Upper lobe of right lung (tissue), 1 donor: ENCODE measurements around the gene IMMP2L. TPM values are rescaled to one million over a fixed set of nuclear protein-coding genes. Genes with fewer than 3 reads are reported as not detected.
"Not testable (repeated sequence)": the region's sequence is repeated elsewhere in the genome, so short reads cannot be mapped to it uniquely, and the experiment has no call there.

Experiments used
- ATAC-seq: fragments of 200-7000 bp; cut with Tn5 transposase; one replicate; pipeline ENCODE4 v1.9.1; 2020; ENCODE audit warnings: mild to moderate bottlenecking, moderate library complexity
- DNase-seq: peaks from one replicate; pipeline ENCODE4 v3.0.0-alpha.2; 2020
- H3K27ac ChIP-seq: fragments of 200-600 bp; one replicate; pipeline ENCODE4 v1.8.0; 2022
- H3K27me3 ChIP-seq: fragments of 200-600 bp; one replicate; pipeline ENCODE4 v1.8.0; 2022; ENCODE audit warnings: mild to moderate bottlenecking
- H3K36me3 ChIP-seq: fragments of 200-600 bp; one replicate; pipeline ENCODE4 v1.8.0; 2022
- H3K4me1 ChIP-seq: fragments of 200-600 bp; one replicate; pipeline ENCODE4 v1.8.0; 2022
- H3K4me3 ChIP-seq: fragments of 200-600 bp; one replicate; pipeline ENCODE4 v1.8.0; 2022; ENCODE audit warnings: mild to moderate bottlenecking
- H3K9me3 ChIP-seq: fragments of 200-600 bp; one replicate; pipeline ENCODE4 v1.8.0; 2022
- CTCF ChIP-seq: fragments of 200-600 bp; IDR thresholded peaks from one replicate; pipeline ENCODE4 v1.8.0; 2022; ENCODE audit warnings: antibody characterized with exemption
- intact Hi-C: fragments of 100-400 bp; cut with DNase I; formaldehyde crosslinking; loops from one replicate; pipeline ENCODE4 v1.11.0; 2022
- total RNA-seq: library from RNA; stranded (reverse); fragmentation: NEBNext Ultra II Directional; extraction: Animal tissue kit (Norgen Biotek cat#: 25700); gene quantifications from one replicate; pipeline ENCODE4 v1.2.1, GENCODE V29; 2021
- donor health status: DM: no; HTN: yes; CAD: no; lungs with severe emphysema.

The IMMP2L gene
- total RNA-seq, 1 donor from 2014 or later = 22.0 TPM

- Histone ChIP-seq H3K9me3 (no peaks in the 10 kb centered on the region), H3K4me1 (no peaks in the 10 kb centered on the region), H3K4me3 (no peak overlapping the region), H3K27me3 (no peaks in the 10 kb centered on the region), H3K36me3 (no peaks in the 10 kb centered on the region), H3K27ac (no peak overlapping the region)
- DNase-seq (no peak), ATAC-seq (no peak)
- no peak for TF ChIP-seq CTCF
- intact Hi-C loops = no loop called here
Measured at GRCh38 chr7:111075498-111075897, 486.8 kb downstream of the IMMP2L start.

GRCh38 chr7:111074748-111075146, 487.5 kb downstream of the IMMP2L start:
- Histone ChIP-seq H3K9me3 (no peaks in the 10 kb centered on the region), H3K4me3 (no peak overlapping the region), H3K27ac (no peak overlapping the region), H3K27me3 (no peaks in the 10 kb centered on the region), H3K4me1 (no peaks in the 10 kb centered on the region), H3K36me3 (no peaks in the 10 kb centered on the region)
- TF ChIP-seq CTCF = no peak
- no peak for ATAC-seq
- intact Hi-C loops = no loop called here
- DNase-seq = no peak

GRCh38 chr7:111074071-111074747, 488.1 kb downstream of the IMMP2L start:
- ATAC-seq = no peak
- no peak for DNase-seq

GRCh38 chr7:111072658-111073057, 489.6 kb downstream of the IMMP2L start:
- H3K27me3 ChIP-seq, ATAC-seq, H3K36me3 ChIP-seq, H3K4me1 ChIP-seq, H3K4me3 ChIP-seq, H3K27ac ChIP-seq, H3K9me3 ChIP-seq, intact Hi-C loops, DNase-seq: not testable (repeated sequence)

More at GRCh38 chr7:111074071-111074747, 488.1 kb downstream of the IMMP2L start:
- H3K4me1 ChIP-seq = no peaks in the 10 kb centered on the region
- no peak overlapping the region for H3K4me3 ChIP-seq
- no peaks in the 10 kb centered on the region for H3K36me3 ChIP-seq
- intact Hi-C loops = no loop called here
- no peaks in the 10 kb centered on the region for H3K27me3 ChIP-seq
- H3K27ac ChIP-seq = no peak overlapping the region
- H3K9me3 ChIP-seq = no peaks in the 10 kb centered on the region
- TF ChIP-seq CTCF = no peak

GRCh38 chr7:111071556-111071955, 490.7 kb downstream of the IMMP2L start:
- ATAC-seq = no peak
- intact Hi-C loops = no loop called here
- no peaks in the 10 kb centered on the region for H3K27me3 ChIP-seq

GRCh38 chr7:111068618-111069017, 493.7 kb downstream of the IMMP2L start:
- no peak for ATAC-seq
- TF ChIP-seq CTCF = no peak
- no peaks in the 10 kb centered on the region for H3K9me3 ChIP-seq
- no peak overlapping the region for H3K4me3 ChIP-seq
- intact Hi-C loops = no loop called here
- H3K4me1 ChIP-seq = no peaks in the 10 kb centered on the region
- no peaks in the 10 kb centered on the region for H3K36me3 ChIP-seq
- no peak overlapping the region for H3K27ac ChIP-seq
- no peaks in the 10 kb centered on the region for H3K27me3 ChIP-seq
- DNase-seq = no peak

More at GRCh38 chr7:111071556-111071955, 490.7 kb downstream of the IMMP2L start:
- H3K4me3 ChIP-seq = no peak overlapping the region
- H3K27ac ChIP-seq = no peak overlapping the region
- H3K36me3 ChIP-seq = no peaks in the 10 kb centered on the region
- DNase-seq = no peak
- TF ChIP-seq CTCF = no peak
- no peaks in the 10 kb centered on the region for H3K9me3 ChIP-seq
- H3K4me1 ChIP-seq = no peaks in the 10 kb centered on the region
